Left colon (tissue), 2 donors: ENCODE measurements around the gene C1orf141. TPM values are rescaled to one million over a fixed set of nuclear protein-coding genes. Genes with fewer than 3 reads are reported as not detected.
"Not testable (repeated sequence)": the region's sequence is repeated elsewhere in the genome, so short reads cannot be mapped to it uniquely, and the experiment has no call there.

Experiments
- ATAC-seq: fragments of 200-7000 bp; cut with Tn5 transposase; one replicate; pipeline ENCODE4 v1.9.1; 2020; ENCODE audit warnings: mild to moderate bottlenecking, moderate library complexity
- DNase-seq, 2 donors: peaks; one replicate each; pipeline ENCODE4 v3.0.0-alpha.2; 2020
- intact Hi-C, 2 donors: fragments of 100-400 bp; cut with DNase I in 1 of 2; cut with micrococcal nuclease in 1 of 2; formaldehyde crosslinking; loops; one replicate each; pipeline versions ENCODE4 v1.11.2 to v1.14.0; 2022; cut with DNase I, micrococcal nuclease
- total RNA-seq, 2 donors: library from RNA; stranded (reverse); fragmentation: NEBNext Ultra II Directional; extraction: Animal tissue kit (Norgen Biotek cat#: 25700); gene quantifications; one replicate each; pipeline ENCODE4 v1.2.1, GENCODE V29; 2021
- donor health status: DM: no; HTN: no; CAD: no.
- donor health status: DM: yes; HTN: yes; CAD: no.

Gene C1orf141
- total RNA-seq, 2 donors from 2014 or later: not detected

DNA sequence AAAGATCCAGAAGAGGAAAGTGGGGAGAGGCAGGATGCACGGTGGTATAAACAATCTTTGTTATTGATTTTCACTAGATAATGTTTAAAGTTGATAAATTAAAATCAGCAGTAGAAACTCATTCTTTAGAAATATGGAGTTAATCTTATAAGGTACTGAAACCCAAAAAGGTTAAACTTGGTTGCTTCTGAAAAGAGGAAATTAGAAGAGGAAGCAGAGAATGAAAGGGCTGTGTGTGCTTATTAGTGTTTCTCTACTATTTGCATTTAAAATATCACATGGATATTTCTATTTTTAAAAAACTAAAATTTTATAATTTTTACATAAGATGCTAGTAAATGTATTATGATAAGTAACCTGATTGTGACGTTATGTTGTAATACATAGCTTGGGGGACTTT is 24.4 kb downstream of the C1orf141 start:
- intact Hi-C loops: no loop called here
- DNase-seq: no peak
- no peak for ATAC-seq

DNA sequence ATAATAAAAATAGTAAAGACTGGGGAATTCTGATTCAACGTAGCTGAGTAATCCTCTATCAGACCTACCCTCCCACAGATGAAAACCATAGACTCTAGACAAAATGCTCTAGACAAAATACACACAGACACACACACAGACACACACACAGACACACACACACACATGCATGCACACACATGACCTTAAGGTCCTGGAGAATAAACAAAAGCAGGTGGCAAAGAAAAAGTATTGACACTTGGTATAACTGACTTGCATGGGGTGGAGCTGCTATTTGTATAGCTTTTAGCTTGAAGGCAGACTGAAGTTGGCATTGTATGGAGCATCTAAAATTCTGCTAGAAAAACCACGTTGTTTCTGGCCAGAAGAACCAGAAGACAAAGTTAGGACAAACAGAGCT is 29.3 kb downstream of the C1orf141 start:
- intact Hi-C loops: no loop called here

DNA sequence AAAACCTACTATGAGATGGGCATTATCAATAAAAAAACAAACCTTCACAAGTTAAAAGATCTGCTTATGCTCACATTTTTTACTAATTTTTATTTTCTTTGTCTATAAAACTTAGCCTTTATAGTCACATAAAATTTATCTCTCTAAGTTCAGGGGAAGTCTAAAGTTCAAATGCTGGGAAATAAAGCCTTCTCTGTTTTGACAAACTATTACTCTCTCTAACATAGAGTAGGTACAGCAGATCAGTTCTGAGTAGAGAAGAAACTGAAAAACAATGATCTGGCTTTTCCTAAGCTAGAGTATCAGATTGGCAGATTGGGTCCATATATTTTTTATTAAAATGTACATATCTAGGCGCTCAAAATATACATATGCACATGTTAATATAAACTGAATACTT is 31.2 kb downstream of the C1orf141 start:
- intact Hi-C loops: no loop called here
- ATAC-seq: peak; percentile 92
- DNase-seq: no peak

More for the DNA sequence above, 29.3 kb downstream of the C1orf141 start:
- peak in 1 of 2 donors; percentile 37 for DNase-seq
- ATAC-seq: peak; percentile 82

DNA sequence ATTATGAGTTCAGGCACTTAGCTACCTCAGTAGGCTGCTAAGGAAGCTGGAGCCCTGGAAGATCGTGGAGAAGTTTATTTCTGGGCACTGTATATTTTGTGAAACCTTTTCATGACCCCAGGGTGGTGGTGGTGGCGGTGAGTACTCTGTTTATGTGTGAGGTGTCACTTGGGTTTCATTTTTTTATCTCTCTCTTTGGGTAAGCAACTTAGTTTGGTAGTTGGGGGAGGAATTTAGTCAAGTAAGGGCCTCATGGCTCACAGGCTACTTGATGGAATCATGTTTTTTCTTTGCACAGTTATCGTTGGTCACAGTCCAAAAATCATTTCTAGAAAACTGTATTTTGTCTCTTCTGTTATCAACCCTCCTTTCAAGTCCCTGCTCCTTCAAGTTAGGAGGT is 33.9 kb downstream of the C1orf141 start:
- ATAC-seq: no peak
- no peak for DNase-seq
- intact Hi-C loops: no loop called here

DNA sequence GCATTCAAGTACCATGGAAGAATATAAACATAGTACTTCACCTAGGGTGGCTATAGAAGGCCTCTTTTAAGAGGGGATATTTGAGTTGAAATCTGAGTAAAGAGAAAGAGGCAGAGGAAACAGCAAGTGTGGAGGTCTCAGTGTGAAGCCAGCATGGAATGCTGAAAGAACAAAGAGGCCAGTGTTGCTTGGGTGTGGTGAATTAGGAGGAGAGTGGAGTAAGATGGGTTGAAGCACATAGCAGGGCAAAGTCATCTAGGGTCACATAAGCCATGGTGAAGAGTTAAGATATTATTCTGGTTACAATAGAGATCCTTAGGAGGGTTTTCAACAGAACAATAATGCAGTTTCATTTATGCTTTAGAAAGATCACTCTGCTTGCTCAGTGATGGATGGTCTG is 37.5 kb downstream of the C1orf141 start:
- intact Hi-C loops: no loop called here
- ATAC-seq (no peak), DNase-seq (no peak)

DNA sequence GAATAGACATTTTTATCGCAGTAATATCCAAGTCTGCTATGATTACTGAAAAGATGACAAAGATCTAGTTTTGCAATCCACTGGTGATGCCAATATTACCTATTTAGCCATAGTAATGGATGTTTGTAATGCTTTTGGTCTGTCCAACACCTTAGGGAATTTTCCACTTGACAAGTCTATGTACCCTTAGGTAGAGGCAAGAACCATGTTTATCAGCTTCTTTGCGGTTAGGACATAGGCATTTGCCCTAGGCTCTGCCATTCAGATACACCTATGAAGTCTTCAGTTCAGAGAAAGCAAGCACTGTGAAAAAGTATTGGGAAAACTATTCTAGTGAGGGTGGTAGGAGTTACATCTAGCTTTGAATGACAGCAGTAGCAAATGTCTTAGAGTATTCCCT is 40.6 kb downstream of the C1orf141 start:
- intact Hi-C loops: no loop called here
- no peak for DNase-seq
- ATAC-seq: no peak

DNA sequence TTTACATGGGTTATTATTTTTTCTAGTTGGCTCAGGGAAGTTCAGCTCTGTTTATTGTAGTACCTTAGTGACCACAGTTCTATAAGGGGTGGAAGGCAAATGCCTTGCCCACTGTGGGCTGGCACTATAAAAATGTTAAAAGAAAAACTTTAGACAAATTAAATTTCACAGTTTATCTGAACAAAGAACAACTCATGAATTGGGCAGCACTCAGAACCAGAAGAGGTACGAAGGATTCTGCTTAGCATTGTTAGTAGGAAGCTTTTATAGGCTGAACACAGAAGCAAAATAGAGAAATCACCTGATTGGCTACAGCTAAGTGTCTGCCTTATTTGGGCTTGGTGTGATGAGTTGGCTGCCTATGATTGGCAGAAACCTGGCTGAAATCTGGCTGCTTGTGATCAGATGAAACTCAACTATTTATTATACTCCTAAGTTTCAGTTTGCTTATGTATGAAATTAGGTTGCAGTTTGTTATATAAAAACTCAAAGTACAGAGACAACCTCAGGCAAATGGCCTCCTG is 45.0 kb downstream of the C1orf141 start:
- ATAC-seq (no peak), DNase-seq (no peak)
- intact Hi-C loops: no loop called here

DNA sequence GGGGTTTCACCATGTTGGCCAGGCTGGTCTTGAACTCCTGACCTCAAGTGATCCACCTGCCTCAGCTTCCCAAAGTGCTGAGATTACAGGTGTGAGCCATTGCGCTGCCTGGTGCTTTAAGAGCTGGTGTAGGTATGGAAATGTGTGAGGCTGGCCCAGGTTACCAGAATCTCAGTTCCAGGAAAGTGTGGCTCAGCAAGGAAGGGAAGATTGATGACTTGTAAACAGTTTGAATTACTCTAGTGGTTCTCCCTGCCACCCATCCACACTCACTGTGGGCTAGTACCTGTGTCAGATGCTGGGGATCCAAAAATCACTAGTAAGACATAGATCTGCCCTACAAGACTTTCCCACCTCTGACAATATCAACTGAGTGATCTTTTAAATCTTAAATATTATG is 46.3 kb downstream of the C1orf141 start:
- intact Hi-C loops: no loop called here
- DNase-seq: no peak
- no peak for ATAC-seq

DNA sequence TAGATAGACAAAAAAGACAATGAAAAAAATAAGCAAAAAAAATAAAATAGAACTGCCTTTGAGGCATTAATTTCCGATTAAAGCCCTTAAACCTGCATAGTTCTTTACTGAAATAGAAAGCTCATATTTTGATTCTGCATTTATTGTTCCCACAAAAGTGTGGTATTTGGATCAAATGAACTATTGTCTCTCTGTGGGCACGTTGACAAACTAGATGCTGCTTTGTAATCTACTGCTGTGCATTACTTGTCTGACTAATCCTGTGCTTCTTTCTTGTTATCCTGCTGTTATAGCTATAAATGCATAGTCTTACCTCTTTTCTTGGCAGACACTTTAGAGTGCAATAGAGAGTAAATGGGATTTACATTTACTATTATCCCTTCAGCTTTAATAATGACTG is 49.4 kb downstream of the C1orf141 start:
- no peak for DNase-seq
- intact Hi-C loops: no loop called here
- no peak for ATAC-seq

DNA sequence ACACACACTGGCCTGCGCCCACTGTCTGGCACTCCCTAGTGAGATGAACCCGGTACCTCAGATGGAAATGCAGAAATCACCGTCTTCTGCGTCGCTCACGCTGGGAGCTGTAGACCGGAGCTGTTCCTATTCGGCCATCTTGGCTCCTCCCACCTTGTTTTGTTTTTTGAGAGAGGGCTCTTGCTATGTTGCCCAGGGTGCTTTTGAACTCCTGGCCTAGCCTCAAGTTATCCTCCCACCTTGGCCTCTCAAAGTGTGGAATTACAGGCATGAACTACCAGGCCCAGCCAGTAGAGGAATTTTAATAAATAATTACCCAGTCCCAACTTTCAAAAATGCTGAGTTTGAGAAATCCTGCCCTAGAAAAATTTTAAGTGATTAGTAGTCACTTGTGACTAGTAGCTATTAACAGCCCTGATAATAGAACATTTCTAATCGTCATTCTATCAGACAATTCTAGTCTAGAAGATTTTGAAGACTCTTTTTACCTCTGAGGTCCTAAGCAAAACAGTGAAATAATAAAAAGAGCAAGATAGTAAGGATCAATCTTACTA is 49.9 kb downstream of the C1orf141 start:
- no peak for DNase-seq
- no peak for ATAC-seq
- intact Hi-C loops: no loop called here

DNA sequence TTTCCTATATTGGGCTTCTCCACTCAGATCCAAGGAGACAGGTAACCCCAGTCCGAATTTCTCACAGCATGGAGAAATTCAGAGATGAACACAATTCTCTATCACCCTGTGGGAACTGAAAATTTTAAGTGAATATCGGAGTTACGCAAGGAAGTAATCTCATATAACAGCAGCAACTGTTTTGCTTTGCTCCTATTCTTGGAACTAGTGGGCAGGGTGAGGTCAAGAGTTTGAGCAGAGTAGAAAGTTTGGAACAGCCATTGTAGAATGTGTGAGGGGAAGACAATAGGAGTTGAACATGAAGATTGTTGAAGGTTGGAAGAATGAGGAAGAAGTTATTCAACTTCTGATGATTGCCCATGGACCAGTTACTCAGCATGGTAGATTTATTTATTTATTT is 56.5 kb downstream of the C1orf141 start:
- intact Hi-C loops: no loop called here
- no peak for DNase-seq
- ATAC-seq: no peak

DNA sequence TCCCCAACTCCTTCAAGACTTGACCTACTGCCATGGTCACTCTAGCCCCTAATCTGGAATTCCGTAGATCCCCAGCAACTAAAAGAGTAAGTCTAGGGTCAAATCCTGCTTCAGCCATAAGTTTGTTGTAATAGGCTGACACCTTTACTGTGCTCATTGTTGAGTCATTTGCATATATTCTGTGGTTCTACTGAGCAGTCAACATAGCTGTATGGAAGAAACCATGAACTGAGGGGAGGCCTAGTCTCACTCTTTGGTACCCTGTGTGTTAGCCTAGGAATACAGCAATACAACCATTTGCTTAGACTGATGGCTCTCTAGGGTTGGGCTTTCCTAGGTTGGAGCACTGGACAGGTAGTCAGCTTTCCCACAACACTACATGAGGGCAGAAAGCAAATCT is 57.2 kb downstream of the C1orf141 start:
- intact Hi-C loops: no loop called here
- no peak for DNase-seq
- no peak for ATAC-seq

DNA sequence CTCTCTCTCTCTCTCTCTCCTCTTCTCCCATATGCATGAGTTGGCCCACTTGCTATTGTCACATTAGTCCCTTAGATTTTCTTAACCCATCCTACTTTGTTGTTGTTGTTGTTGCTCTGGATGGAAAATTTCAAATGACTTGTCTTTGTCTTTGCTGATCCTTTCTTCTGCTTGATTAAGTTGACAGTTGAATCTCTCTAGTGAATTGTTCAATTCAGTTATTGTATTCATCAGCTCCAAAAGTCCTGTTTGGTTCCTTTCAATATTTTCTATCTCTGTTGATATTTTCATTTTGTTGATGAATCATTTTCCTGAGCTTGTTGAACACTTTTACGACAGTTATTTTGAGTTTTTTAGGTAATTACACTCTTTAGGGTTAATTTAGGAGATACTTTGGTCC is 62.0 kb downstream of the C1orf141 start:
- intact Hi-C loops: no loop called here
- ATAC-seq (no peak), DNase-seq (no peak)

DNA sequence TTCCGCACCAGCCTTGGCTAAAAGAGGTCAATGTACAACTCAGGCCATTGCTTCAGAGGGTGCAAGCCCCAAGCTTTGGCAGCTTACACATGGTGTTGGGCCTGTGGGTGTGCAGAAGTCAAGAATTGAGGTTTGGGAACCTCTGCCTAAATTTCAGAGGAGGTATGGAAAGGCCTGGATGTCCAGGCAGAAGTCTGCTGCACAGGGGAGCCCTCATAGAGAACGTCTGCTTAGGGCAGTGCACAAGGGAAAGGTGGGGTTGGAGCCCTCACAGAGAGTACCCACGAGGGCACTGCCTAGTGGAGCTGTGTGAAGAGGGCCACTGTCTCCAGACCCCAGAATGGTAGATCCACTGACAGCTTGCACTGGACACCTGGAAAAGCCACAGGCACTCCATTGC is 67.1 kb downstream of the C1orf141 start:
- intact Hi-C loops: not testable (repeated sequence)

DNA sequence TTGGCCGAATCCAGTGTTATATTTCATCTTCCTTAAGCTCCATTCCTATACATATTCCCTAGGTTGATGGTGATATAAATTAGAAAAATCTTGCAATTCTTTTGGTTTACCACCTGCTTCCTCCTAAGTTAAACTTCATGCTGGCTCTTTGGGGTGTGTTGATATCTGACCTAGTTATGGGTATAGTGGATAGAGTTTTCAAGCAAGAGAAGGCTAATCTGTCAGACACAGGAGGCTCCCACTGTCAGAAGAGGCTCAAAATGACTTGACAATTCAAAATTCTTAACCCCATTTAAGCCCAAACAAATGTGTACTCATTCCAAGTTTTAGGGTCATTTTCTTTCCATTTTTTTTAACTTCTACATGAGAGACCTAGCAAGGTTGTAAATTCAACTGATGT is 72.4 kb downstream of the C1orf141 start:
- DNase-seq (no peak), ATAC-seq (no peak)
- intact Hi-C loops: no loop called here

More for the DNA sequence above, 67.1 kb downstream of the C1orf141 start:
- DNase-seq, ATAC-seq: not testable (repeated sequence)

DNA sequence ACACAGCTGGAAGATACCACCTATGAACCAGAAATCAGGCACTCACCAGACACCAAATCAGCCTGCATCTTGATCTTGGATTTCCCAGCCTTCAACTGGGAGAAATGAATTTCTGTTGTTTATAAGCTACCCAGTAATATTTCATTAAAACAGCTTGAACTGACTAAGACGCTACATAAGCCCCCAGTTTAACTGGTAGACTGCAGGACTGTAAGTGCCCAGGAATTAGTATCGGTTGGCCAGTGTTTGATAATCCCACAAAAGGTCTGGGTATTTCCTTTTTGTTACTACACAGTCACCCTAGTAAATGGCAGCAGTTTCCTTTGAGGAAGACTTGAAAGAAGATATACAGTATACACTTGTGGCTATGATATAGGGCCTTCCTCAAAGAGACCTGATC is 73.5 kb downstream of the C1orf141 start:
- intact Hi-C loops: no loop called here
- ATAC-seq: no peak
- DNase-seq: no peak

DNA sequence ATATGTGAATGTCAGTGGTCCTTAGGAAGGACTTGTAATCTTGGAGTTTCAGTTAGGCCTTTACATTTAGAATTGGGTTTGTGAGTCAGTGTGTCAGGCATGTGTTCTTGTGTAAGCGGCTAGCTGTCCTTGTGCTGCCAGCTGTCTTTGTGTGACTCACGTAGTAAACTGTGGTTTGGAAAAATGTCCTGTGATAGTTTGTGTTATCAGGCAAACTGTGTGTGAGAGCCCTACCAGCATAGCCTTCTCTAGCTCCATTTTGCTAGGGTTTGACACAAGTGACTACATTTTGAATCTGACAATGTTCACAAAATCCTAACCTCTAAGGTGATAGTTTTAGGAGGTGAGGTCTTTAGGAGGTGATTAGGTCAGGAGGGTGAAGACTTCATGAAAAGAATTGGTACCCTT is 74.0 kb downstream of the C1orf141 start:
- intact Hi-C loops: no loop called here
- ATAC-seq (no peak), DNase-seq (no peak)

DNA sequence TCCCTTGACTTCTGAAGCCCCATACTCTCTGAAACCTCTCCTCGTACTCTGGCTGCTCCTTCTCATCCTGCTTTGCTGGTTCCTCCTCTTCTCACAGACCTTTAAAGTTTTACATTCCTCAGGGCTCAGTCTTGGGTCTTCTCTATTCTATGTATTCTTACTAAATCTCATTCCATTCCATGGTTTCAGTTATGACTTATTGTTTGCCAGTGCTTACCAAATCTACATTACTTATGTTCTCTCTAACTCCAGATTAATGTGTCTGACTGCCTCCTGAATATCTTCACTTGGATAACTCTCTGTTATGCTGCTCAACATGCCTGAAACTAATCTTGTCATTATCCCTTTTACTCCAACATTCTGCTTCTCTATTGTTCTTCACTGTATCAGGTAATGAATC is 75.4 kb downstream of the C1orf141 start:
- intact Hi-C loops: loop anchor here in 1 of 2 donors (10.0 kb wide), 1 partner anchor 65 kb away; no protein-coding TSS in a partner anchor
- ATAC-seq (no peak), DNase-seq (no peak)

DNA sequence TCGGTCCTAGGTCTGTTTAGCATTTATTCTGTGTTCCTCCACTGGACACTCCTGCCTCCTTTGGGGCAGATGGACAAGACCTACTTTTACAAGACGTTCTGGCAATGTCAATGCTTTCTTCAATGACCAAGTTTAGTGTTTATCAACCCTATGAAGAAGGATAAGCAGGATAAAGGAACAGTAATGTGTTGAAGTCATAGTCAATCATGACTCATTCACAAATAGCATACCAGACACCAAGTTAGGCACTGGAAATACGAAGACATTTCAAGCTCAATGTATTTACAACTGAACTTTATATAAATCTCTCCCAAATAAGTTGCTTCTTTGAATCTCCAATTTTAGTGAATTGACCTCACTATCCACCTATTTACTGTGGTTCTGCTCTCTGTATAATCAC is 76.0 kb downstream of the C1orf141 start:
- no peak for DNase-seq
- no peak for ATAC-seq
- intact Hi-C loops: loop anchor here in 1 of 2 donors (10.0 kb wide), 1 partner anchor 64 kb away; no protein-coding TSS in a partner anchor

DNA sequence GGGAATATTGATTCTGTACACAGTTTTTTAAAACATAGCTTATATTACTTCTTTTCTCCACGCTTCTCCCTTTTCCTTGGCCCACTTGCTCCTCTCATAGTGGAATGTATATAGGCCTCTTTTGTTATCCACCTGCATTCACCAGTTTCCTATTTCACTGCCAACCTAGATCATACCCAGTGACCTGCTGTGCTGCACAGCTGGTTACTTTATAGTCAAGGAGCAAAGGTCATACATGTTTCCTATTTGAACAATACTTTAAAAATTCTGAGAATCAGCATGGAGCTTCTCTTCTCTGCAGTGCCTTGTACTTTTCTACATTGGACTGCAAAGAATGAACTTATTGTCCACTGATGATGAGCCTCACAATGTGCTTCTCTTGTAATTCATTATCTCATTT is 76.5 kb downstream of the C1orf141 start:
- DNase-seq (no peak), ATAC-seq (peak; percentile 26)
- intact Hi-C loops: loop anchor here in 1 of 2 donors (10.0 kb wide), 1 partner anchor 63 kb away; no protein-coding TSS in a partner anchor
